Psoas muscle (tissue), 8 donors: Measurements from ENCODE around the gene CADM3. TPM values are rescaled to one million over a fixed set of nuclear protein-coding genes. Genes with fewer than 3 reads are reported as not detected.

Experiments
- ATAC-seq, 4 donors: fragments of 200-7000 bp; cut with Tn5 transposase; one replicate each; pipeline ENCODE4 v1.9.1; 2020; ENCODE audit warnings: moderate library complexity in 3 of 4, mild to moderate bottlenecking in 2 of 4
- DNase-seq, 2 donors: peaks; one replicate each; pipeline ENCODE4 v3.0.0-alpha.2; 2020
- H3K27ac ChIP-seq: fragments of 200-600 bp; one replicate; pipeline ENCODE4 v1.8.0; 2022
- H3K27me3 ChIP-seq, 3 donors: fragments of 200-600 bp in 1 of 3; one replicate each; pipeline versions ENCODE4 v1.6.1 to v1.8.0; 2013 to 2022; ENCODE audit warnings: low read length in 2 of 3, mild to moderate bottlenecking in 2 of 3, moderate library complexity in 1 of 3; ENCODE audit not compliant: insufficient read depth in 3 of 3
- H3K36me3 ChIP-seq, 2 donors: fragments of 200-600 bp in 1 of 2; one replicate each; pipeline versions ENCODE4 v1.6.1 to v1.8.0; 2013 to 2022; ENCODE audit warnings: low read depth in 1 of 2, mild to moderate bottlenecking in 1 of 2, moderate library complexity in 1 of 2; ENCODE audit not compliant: insufficient read depth in 1 of 2
- H3K4me1 ChIP-seq: fragments of 200-600 bp; one replicate; pipeline ENCODE4 v1.8.0; 2022
- H3K4me3 ChIP-seq: fragments of 200-600 bp; one replicate; pipeline ENCODE4 v1.8.0; 2022; ENCODE audit warnings: mild to moderate bottlenecking
- H3K9me3 ChIP-seq: fragments of 200-600 bp; one replicate; pipeline ENCODE4 v1.8.0; 2022
- WGBS, 3 donors: extraction: QIAGEN DNeasy Blood & Tissue Kit; methylation state at CpG; one replicate each; pipeline versions ENCODE4 v1.1.6 to v1.1.7; 2013; 5-methylcytosine and 5-hydroxymethylcytosine counted together
- intact Hi-C, 2 donors: fragments of 100-400 bp; cut with DNase I; formaldehyde crosslinking; loops; one replicate each; pipeline versions ENCODE4 v1.11.0 to v1.14.2; 2022
- polyA plus RNA-seq, 3 donors: library from polyadenylated mRNA; stranded (reverse); fragments of 200-250 nt; gene quantifications; one replicate each; pipeline ENCODE4 v1.2.3, GENCODE V29; 2013
- total RNA-seq, 4 donors: library from RNA; stranded (reverse); fragmentation: NEBNext Ultra II Directional in 2 of 4; extraction: Animal tissue kit (Norgen Biotek cat#: 25700) in 2 of 4; gene quantifications; one replicate each; pipeline versions ENCODE4 v1.2.1 to v1.2.4, GENCODE V29; 2021 to 2023
- TF ChIP-seq, protein P1 (sequence below): fragments of 200-600 bp; IDR thresholded peaks from one replicate; pipeline ENCODE4 v1.8.0; 2022; ENCODE audit warnings: antibody characterized with exemption
- donor health status: healthy with polysubstance abuse.
- donor health status: DM: no; HTN: no; CAD: no; lungs with moderate emphysema.
- donor health status: Bipolar disorder and iron deficiency.
- donor health status: healthy.
- donor health status: DM: yes; HTN: yes; CAD: no.
- donor health status: DM: no; HTN: no; CAD: no.
- donor health status: DM: no; HTN: no; CAD: no.
- donor health status: DM: yes; HTN: yes; CAD: no.

The CADM3 gene
- total and polyA plus RNA-seq, 7 donors, result 0.32 to 2.2 (median 0.89) TPM

DNA sequence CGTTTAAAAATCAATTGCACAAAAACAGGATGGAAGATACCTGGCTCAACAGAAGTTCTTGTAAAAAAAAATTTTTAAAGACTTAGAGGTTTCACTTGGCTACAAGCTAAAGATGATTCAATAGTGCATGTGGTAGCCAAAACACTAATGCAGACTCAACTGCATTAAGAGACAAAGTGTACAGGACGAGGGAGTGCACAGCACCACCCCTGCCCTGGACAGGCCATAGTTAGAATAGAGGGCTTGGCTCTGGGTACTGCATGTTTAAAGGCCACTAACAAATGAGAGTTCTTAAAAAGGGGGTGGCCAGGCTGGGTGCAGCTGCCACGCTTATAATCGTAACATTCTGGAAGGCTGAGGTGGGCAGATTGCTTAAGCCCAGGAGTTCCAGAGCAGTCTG, 41.2 kb downstream of the CADM3 start:
- TF ChIP-seq, protein P1, sequence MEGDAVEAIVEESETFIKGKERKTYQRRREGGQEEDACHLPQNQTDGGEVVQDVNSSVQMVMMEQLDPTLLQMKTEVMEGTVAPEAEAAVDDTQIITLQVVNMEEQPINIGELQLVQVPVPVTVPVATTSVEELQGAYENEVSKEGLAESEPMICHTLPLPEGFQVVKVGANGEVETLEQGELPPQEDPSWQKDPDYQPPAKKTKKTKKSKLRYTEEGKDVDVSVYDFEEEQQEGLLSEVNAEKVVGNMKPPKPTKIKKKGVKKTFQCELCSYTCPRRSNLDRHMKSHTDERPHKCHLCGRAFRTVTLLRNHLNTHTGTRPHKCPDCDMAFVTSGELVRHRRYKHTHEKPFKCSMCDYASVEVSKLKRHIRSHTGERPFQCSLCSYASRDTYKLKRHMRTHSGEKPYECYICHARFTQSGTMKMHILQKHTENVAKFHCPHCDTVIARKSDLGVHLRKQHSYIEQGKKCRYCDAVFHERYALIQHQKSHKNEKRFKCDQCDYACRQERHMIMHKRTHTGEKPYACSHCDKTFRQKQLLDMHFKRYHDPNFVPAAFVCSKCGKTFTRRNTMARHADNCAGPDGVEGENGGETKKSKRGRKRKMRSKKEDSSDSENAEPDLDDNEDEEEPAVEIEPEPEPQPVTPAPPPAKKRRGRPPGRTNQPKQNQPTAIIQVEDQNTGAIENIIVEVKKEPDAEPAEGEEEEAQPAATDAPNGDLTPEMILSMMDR, result no peak
- no peak for DNase-seq
- H3K27me3 ChIP-seq, result peaks cover 3 to 27% (median 4%) of the 10 kb centered on the region in 3 donors
- no peak overlapping the region for H3K27ac ChIP-seq
- no peaks in the 10 kb centered on the region for H3K9me3 ChIP-seq
- no peak for ATAC-seq
- no peak overlapping the region for H3K4me3 ChIP-seq
- H3K4me1 ChIP-seq, result no peaks in the 10 kb centered on the region
- H3K36me3 ChIP-seq, result no peaks in the 10 kb centered on the region
- intact Hi-C loops, result loop anchor here (2.0 to 10.0 kb wide), 5 partner anchors 50 to 680 kb away; partner anchors contain the start of gene DUSP23 (in 1 of the 2)
- WGBS, 3 donors, result 60 to 77% (median 61%) methylated on average over 4 of the region's 4 CpGs

DNA sequence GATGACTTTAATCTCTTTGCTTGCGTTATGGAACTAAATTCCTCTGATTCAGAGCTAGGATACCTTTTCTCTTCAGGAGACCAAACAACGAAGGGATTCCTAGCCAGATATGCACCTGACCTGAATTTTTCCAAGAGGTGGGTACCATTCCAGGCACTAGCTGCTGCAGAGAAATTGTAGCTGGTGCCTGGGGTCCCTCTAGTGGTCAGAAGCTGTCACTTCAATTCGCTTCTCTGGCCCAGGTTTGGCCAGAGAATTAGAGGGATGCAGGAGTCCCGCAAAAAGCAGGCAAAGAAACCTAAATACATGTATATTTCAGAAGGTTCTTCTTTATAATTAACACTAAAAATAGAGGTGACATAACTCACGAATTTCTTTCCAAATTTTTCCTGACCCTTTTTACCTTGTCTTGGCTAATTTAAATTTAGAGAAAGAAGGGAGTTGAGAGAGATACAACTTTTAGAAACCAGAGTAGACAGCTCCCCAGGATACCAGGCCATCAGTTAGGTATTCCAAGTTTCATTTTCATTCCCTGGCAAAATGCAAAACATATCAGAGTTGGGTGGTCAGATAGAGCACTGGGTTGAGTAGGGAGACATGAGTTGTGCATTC, 42.8 kb downstream of the CADM3 start:
- intact Hi-C loops, result loop anchor here (5.0 to 10.0 kb wide), 3 partner anchors 52 to 678 kb away; partner anchors contain the start of gene DUSP23 (in 1 of the 2)
- peak in 3 of 4 donors; percentile 67 to 74 (median 73) for ATAC-seq
- no peaks in the 10 kb centered on the region for H3K36me3 ChIP-seq
- DNase-seq, result no peak
- H3K27ac ChIP-seq, result no peak overlapping the region
- 3 to 8% (median 4%) methylated on average over 5 of the region's 5 CpGs for WGBS, 3 donors
- H3K4me3 ChIP-seq, result no peak overlapping the region
- no peaks in the 10 kb centered on the region for H3K4me1 ChIP-seq
- no peaks in the 10 kb centered on the region for H3K9me3 ChIP-seq
- TF ChIP-seq, protein P1, result peak; percentile 80
- peaks cover 0 to 18% (median 3%) of the 10 kb centered on the region in 3 donors for H3K27me3 ChIP-seq

DNA sequence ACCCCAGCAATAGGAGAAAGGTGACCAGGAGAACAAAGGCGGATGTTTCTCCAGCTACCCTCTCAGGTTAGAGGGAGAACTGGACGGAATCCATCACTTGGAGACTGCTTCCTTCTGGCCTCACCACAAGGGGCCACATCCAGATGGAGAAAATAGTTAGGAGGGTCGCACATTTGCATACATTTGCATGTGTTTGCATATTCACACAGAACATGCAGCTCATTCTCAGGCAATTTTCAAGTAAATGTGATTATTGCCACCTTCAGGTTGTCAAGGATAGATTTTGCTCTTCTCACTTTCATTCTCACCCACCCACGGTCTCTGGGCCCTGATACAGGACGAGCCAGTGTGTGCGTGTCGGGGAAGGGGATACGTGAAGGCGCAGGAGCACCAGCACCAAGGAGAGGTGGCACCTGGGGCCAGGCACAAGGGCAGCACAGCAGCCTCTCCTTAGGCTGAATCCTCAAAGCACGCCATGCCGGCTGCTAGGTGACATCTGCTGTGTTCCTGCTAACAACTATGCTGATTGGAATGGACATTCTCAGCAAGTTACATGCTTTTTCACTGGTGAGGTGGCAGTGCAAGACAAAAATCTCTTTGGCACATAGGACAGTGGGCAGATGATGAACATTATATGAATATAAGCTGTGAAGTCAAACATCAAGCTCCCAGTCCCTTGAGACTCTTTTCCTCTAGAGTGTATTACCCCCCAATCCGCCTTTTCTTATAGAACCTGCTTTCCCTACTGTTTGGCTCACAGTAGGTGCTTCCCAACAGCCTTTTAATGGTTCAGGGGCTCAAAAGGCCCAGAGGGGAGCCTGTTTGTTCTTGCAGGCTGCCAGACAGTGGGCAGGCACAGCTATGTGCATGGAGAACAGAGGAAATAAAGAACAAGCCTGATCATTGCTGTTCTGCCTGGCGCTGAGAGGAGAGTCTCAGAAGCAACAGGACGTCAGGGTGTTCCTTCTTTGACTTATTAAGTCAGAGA, 47.5 kb downstream of the CADM3 start:
- no peak for ATAC-seq
- Histone ChIP-seq H3K4me1 (no peaks in the 10 kb centered on the region), H3K4me3 (no peak overlapping the region), H3K9me3 (no peaks in the 10 kb centered on the region), H3K36me3 (no peaks in the 10 kb centered on the region), H3K27ac (no peak overlapping the region), H3K27me3 (peaks cover 0 to 6% (median 0%) of the 10 kb centered on the region in 3 donors)
- DNase-seq, result no peak
- TF ChIP-seq, protein P1, result no peak
- intact Hi-C loops, result loop anchor here in 1 of 2 donors (10.0 kb wide), 1 partner anchor 566 kb away; the partner anchor contains the start of gene DUSP23
- 44 to 51% (median 48%) methylated on average over 14 of the region's 14 CpGs for WGBS, 3 donors

DNA sequence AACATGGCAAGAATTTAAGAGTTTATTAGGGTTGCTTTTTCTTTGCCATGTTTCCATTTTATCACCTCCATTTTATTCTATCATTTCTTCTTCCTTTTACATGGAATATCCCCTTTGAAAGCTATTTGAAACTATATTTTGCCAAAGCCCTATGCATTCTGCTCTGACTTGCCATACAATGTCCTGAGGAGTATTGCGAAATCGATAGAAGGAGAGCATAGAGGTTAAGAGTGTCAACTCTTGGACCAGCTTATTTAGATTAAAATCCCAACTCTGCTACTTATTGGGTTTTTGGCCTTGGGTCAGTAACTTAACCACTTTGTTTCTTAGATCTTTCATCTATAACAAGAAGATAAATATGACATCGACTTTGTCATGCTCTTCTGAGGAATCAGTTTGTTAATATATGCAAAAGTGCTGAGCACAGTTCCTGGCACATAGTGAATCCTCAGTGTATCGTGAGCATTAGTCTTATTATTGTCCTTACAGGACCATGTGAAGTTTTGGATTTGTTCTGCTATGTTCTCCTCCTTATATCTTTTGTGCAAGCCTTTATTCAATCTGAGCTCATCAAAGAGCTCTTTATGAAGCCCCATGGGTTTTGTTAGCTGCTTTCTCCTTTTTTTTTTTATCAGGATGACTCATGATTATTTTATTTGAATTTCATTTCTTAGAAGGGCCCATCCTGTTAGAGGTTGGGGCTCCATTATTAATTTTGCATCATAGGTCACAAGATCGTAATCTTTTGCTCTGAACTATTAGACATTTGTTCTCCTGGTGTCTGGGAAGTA, 50.9 kb downstream of the CADM3 start:
- ATAC-seq (no peak), DNase-seq (no peak)
- Histone ChIP-seq H3K36me3 (no peaks in the 10 kb centered on the region), H3K27ac (no peak overlapping the region), H3K9me3 (no peaks in the 10 kb centered on the region), H3K4me3 (no peak overlapping the region), H3K4me1 (no peaks in the 10 kb centered on the region), H3K27me3 (peaks cover 0 to 4% (median 0%) of the 10 kb centered on the region in 3 donors)
- WGBS, 3 donors, result 81 to 90% (median 89%) methylated on average over 5 of the region's 5 CpGs
- TF ChIP-seq, protein P1, result no peak
- intact Hi-C loops, result no loop called here
